Fibroblast of villous mesenchyme (primary cell): ENCODE data around the gene SLC16A13. TPM values are rescaled to one million over a fixed set of nuclear protein-coding genes. Genes with fewer than 3 reads are reported as not detected.

Source experiments
- DNase-seq: peaks from one replicate; pipeline ENCODE4 v3.0.0-alpha.2; 2010; ENCODE audit warnings: low read depth
- H3K4me3 ChIP-seq: 2 replicates; pipeline ENCODE4 v1.5.1; 2011; ENCODE audit warnings: low read depth, mild to moderate bottlenecking, low read length
- CTCF ChIP-seq: IDR thresholded peaks from 2 replicates; pipeline ENCODE4 v1.5.1; 2012; ENCODE audit warnings: low read depth, mild to moderate bottlenecking, low read length; ENCODE audit not compliant: insufficient read depth
- total RNA-seq: library from RNA; depleted of rRNA; stranded (reverse); fragments of >200 nt; gene quantifications from 2 replicates; pipeline ENCODE4 v1.2.3, GENCODE V29; 2012

The SLC16A13 gene
- total RNA-seq, 1 donor = 1.3 TPM

- DNase-seq = no peak
- TF ChIP-seq CTCF = no peak
- H3K4me3 ChIP-seq = no peak overlapping the region
These were observed 32.1 kb upstream of the SLC16A13 start for GRCh38 chr17:7003745-7004144.

GRCh38 chr17:7004398-7005253 lies 31.2 kb upstream of the SLC16A13 start:
- no peak overlapping the region for H3K4me3 ChIP-seq
- TF ChIP-seq CTCF = peak; percentile 73
- peak; percentile 51 for DNase-seq

GRCh38 chr17:7005716-7006115 lies 30.1 kb upstream of the SLC16A13 start:
- no peak for TF ChIP-seq CTCF
- H3K4me3 ChIP-seq = no peak overlapping the region
- no peak for DNase-seq

GRCh38 chr17:7007143-7007542 lies 28.7 kb upstream of the SLC16A13 start:
- TF ChIP-seq CTCF = no peak
- DNase-seq = no peak
- H3K4me3 ChIP-seq = no peak overlapping the region

GRCh38 chr17:7010523-7010922 lies 25.3 kb upstream of the SLC16A13 start:
- no peak for DNase-seq
- no peak for TF ChIP-seq CTCF
- peak overlapping the region; percentile 98 for H3K4me3 ChIP-seq

GRCh38 chr17:7011415-7011814 lies 24.4 kb upstream of the SLC16A13 start:
- no peak for DNase-seq
- TF ChIP-seq CTCF = no peak
- H3K4me3 ChIP-seq = peak overlapping the region; percentile 98

- TF ChIP-seq CTCF = no peak
- H3K4me3 ChIP-seq = peak overlapping the region; percentile 98
- no peak for DNase-seq
These were observed 23.9 kb upstream of the SLC16A13 start for GRCh38 chr17:7011942-7012254.
